DND-41 (cell line): ENCODE data around the gene SLFN11.

Source experiments
- CTCF ChIP-seq: IDR thresholded peaks from 2 replicates; pipeline ENCODE4 v1.5.1; 2012; ENCODE audit warnings: borderline replicate concordance, low read length, moderate library complexity, mild to moderate bottlenecking; ENCODE audit not compliant: poor library complexity, severe bottlenecking; ENCODE audit errors: extremely low read depth
- EZH2 ChIP-seq: IDR thresholded peaks from 3 replicates; pipeline ENCODE4 v1.6.1; 2012; ENCODE audit warnings: borderline replicate concordance, low read depth, mild to moderate bottlenecking, moderate library complexity, low read length, inconsistent platforms; ENCODE audit not compliant: severe bottlenecking

DNA sequence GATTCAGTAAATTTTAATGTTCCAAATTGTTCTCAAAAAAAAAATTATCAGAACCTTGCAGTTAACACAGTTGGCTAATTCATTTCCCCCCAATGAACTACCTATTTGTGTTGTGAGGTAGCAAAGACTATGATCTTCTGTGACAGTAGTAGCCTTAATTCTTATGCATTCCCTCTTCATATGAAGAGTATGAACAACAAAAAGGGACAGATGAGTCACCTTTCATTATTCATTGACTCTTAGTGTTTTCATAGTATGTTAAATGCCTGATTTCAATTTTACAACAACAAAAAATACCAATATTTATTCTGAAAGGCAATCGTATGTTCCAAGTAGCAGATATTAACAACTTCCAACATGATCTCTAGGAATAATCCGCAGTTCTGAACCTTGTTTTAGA is 3.6 kb upstream of the SLFN11 start:
- TF ChIP-seq EZH2 = no peak
- no peak for TF ChIP-seq CTCF
